ENCODE data around the gene PCLAF.

DNA sequence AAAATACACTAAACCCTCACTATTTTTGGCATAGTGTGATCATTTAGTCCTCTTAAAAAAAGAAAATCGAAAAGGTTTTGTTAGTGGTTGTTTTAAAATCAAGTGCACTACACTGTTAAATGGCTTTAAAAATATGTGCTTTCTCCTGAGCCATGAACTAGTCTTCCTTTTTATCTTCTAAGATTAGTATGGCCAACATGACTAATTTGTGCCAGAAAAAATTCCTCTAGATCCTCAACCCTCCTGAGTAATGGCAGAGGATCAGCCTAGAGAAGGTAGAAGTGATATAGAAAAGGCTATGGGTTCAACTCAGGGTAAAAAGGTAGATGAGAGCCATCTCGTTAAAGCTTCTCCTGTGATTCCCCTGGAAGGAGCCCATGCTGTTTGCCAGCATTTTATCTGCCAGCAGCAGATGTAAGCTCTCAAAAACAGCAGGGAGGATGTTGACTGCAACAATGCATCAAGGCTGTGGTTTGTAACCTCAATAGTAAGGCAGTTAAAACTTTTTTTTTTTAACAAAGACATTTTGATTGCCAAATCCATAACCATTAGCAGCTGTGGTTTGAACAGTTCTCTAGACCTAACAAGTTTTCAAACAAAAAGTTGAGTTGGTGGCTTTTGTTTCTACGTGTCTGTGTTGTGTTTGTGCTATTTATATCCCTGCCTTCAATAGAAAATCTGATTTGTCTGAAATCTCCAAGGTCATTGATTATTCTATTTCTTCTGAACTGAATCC is 48.9 kb upstream of the PCLAF start:
- no peak for TF ChIP-seq POLR2A (IDR thresholded peaks at IDR 0.05)
- TF ChIP-seq, protein P1, sequence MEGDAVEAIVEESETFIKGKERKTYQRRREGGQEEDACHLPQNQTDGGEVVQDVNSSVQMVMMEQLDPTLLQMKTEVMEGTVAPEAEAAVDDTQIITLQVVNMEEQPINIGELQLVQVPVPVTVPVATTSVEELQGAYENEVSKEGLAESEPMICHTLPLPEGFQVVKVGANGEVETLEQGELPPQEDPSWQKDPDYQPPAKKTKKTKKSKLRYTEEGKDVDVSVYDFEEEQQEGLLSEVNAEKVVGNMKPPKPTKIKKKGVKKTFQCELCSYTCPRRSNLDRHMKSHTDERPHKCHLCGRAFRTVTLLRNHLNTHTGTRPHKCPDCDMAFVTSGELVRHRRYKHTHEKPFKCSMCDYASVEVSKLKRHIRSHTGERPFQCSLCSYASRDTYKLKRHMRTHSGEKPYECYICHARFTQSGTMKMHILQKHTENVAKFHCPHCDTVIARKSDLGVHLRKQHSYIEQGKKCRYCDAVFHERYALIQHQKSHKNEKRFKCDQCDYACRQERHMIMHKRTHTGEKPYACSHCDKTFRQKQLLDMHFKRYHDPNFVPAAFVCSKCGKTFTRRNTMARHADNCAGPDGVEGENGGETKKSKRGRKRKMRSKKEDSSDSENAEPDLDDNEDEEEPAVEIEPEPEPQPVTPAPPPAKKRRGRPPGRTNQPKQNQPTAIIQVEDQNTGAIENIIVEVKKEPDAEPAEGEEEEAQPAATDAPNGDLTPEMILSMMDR (IDR thresholded peaks at IDR 0.05) = no peak
